Upper lobe of left lung (tissue), 6 donors: ENCODE data around the gene AOC3. TPM values are rescaled to one million over a fixed set of nuclear protein-coding genes. Genes with fewer than 3 reads are reported as not detected.
"Not testable (repeated sequence)": the region's sequence is repeated elsewhere in the genome, so short reads cannot be mapped to it uniquely, and the experiment has no call there.

Experiments
- ATAC-seq, 2 donors: fragments of 200-7000 bp; cut with Tn5 transposase; one replicate each; pipeline ENCODE4 v1.9.1; 2022; ENCODE audit warnings: mild to moderate bottlenecking in 2 of 2, moderate library complexity in 2 of 2; ENCODE audit not compliant: low FRiP score in 2 of 2
- DNase-seq, 2 donors: peaks; one replicate each; pipeline ENCODE4 v3.0.0-alpha.2; 2019 to 2020
- H3K27ac ChIP-seq, 4 donors: fragments of 200-600 bp; sonication (generic); one replicate each; pipeline ENCODE4 v1.5.1; 2016 to 2019
- H3K27me3 ChIP-seq, 4 donors: fragments of 200-600 bp; sonication (generic); one replicate each; pipeline ENCODE4 v1.5.1; 2017 to 2019
- H3K36me3 ChIP-seq, 4 donors: fragments of 200-600 bp; sonication (generic); one replicate each; pipeline ENCODE4 v1.5.1; 2016 to 2019
- H3K4me1 ChIP-seq, 4 donors: fragments of 200-600 bp; sonication (generic); one replicate each; pipeline ENCODE4 v1.5.1; 2018 to 2019
- H3K4me3 ChIP-seq, 4 donors: fragments of 200-600 bp; sonication (generic); one replicate each; pipeline ENCODE4 v1.5.1; 2017 to 2019; ENCODE audit warnings: mild to moderate bottlenecking in 2 of 4, moderate library complexity in 1 of 4
- H3K9me3 ChIP-seq, 4 donors: fragments of 200-600 bp; sonication (generic); one replicate each; pipeline ENCODE4 v1.5.1; 2018 to 2019
- EP300 ChIP-seq, 4 donors: sonication (generic); formaldehyde crosslinking; IDR thresholded peaks; one replicate each; pipeline ENCODE4 v1.5.1; 2017; ENCODE audit warnings: antibody characterized with exemption in 4 of 4, control low read depth in 2 of 4
- POLR2A ChIP-seq, 4 donors: fragments of 450-650 bp; IDR thresholded peaks; one replicate each; pipeline ENCODE4 v1.5.1; 2016 to 2017; ENCODE audit warnings: antibody characterized with exemption in 4 of 4, mild to moderate bottlenecking in 2 of 4
- POLR2AphosphoS5 ChIP-seq, 2 donors: sonication (generic); formaldehyde crosslinking; IDR thresholded peaks; one replicate each; pipeline ENCODE4 v1.5.1; 2017; ENCODE audit warnings: antibody characterized with exemption in 2 of 2
- WGBS, 2 donors: methylation state at CpG; one replicate each; pipeline ENCODE4 v1.1.5; 2017 to 2018; 5-methylcytosine and 5-hydroxymethylcytosine counted together
- total RNA-seq, 6 donors: library from RNA; depleted of rRNA in 4 of 6; stranded (reverse); fragments of >200 nt in 4 of 6; gene quantifications; one replicate each; pipeline versions ENCODE4 v1.1.0 to v1.2.1, GENCODE V29; 2016 to 2021
- TF ChIP-seq, protein P1 (sequence below), 6 experiments: fragments of 450-650 bp in 4 of 6; fragments of 200-600 bp in 2 of 6; sonication (generic) in 2 of 6; IDR thresholded peaks; one replicate each; pipeline ENCODE4 v1.5.1; 2016 to 2019; ENCODE audit warnings: antibody characterized with exemption in 6 of 6
- donor health status: DM: no; HTN: no; CAD: no; lungs with moderate emphysema.
- donor health status: DM: no; HTN: yes; CAD: no; lungs with severe emphysema.

Gene AOC3
- total RNA-seq, 6 donors from 2014 or later: 76.9 to 210 (median 111) TPM

DNA sequence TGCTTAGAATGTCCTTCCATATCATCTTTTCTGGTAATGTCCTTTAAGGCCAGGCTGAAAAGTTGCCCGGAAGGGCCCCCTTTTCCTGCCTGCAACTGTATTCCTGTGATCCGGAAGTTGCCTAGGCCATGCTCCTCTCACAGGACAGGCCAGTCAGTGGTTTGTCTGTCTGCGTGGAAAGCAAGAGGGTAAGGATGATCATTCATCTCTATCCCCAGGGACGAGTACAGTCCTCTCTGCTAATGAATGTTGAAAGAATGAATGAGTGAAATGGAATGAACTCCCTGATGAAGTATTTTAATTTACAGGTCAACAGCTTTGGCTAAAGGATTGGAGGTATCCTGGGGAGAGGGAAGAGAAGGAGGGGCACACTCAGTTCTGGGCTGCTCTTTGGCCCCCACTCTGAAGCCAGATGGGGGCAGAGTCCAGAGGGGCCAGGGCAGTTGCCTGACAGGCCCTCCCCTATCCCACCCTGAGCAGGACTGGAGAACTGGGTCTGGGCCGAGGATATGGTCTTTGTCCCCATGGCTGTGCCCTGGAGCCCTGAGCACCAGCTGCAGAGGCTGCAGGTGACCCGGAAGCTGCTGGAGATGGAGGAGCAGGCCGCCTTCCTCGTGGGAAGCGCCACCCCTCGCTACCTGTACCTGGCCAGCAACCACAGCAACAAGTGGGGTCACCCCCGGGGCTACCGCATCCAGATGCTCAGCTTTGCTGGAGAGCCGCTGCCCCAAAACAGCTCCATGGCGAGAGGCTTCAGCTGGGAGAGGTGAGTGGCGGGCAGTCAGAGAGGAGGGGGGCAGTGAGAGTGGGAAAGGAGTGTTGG, 3.2 kb downstream of the AOC3 start:
- Histone ChIP-seq H3K4me3 (peak overlapping the region; percentile 3 to 51 (median 44)), H3K9me3 (no peaks in the 10 kb centered on the region), H3K36me3 (no peaks in the 10 kb centered on the region), H3K4me1 (peaks cover 8 to 25% (median 10%) of the 10 kb centered on the region in 4 donors), H3K27me3 (no peaks in the 10 kb centered on the region), H3K27ac (peak overlapping the region; percentile 32 to 88 (median 72))
- TF ChIP-seq, protein P1, sequence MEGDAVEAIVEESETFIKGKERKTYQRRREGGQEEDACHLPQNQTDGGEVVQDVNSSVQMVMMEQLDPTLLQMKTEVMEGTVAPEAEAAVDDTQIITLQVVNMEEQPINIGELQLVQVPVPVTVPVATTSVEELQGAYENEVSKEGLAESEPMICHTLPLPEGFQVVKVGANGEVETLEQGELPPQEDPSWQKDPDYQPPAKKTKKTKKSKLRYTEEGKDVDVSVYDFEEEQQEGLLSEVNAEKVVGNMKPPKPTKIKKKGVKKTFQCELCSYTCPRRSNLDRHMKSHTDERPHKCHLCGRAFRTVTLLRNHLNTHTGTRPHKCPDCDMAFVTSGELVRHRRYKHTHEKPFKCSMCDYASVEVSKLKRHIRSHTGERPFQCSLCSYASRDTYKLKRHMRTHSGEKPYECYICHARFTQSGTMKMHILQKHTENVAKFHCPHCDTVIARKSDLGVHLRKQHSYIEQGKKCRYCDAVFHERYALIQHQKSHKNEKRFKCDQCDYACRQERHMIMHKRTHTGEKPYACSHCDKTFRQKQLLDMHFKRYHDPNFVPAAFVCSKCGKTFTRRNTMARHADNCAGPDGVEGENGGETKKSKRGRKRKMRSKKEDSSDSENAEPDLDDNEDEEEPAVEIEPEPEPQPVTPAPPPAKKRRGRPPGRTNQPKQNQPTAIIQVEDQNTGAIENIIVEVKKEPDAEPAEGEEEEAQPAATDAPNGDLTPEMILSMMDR (IDR thresholded peaks at IDR 0.05): no peak
- TF ChIP-seq POLR2AphosphoS5 (IDR thresholded peaks at IDR 0.05) (no peak), EP300 (IDR thresholded peaks at IDR 0.05) (no peak), POLR2A (IDR thresholded peaks at IDR 0.05) (no peak)
- DNase-seq (peak in 1 of 2 donors; percentile 40), ATAC-seq (no peak)
- WGBS, 2 donors: 70 to 78% methylated on average over 10 to 15 of the region's 15 CpGs

DNA sequence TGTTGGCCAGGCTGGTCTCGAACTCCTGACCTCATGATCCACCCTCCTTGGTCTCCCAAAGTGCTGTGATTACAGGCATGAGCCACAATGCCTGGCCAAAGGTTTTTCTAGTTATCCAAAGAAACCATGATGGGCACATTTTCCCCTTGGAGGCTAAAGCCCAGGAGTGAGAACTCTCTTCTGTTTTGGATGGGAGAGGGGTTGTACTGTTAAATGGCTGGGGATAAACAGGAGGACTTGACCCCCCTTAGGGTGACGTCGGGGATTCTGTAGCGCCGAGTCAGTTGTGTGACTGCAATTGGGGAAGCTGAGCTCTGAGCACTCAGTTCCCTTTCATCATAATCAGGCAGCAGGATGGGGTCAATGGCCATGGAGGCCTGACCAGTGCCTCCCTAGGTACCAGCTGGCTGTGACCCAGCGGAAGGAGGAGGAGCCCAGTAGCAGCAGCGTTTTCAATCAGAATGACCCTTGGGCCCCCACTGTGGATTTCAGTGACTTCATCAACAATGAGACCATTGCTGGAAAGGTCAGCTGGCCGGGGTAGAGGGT, 4.1 kb downstream of the AOC3 start:
- ATAC-seq (no peak), DNase-seq (no peak)
- peak overlapping the region; percentile 46 to 88 (median 62) for H3K27ac ChIP-seq
- TF ChIP-seq POLR2A (IDR thresholded peaks at IDR 0.05) (no peak), EP300 (IDR thresholded peaks at IDR 0.05) (no peak), POLR2AphosphoS5 (IDR thresholded peaks at IDR 0.05) (no peak)
- TF ChIP-seq, protein P1 (IDR thresholded peaks at IDR 0.05): no peak
- 67 to 94% methylated on average over 1 to 8 of the region's 8 CpGs for WGBS, 2 donors
- no peaks in the 10 kb centered on the region for H3K27me3 ChIP-seq
- peaks cover 4 to 15% (median 5%) of the 10 kb centered on the region in 4 donors for H3K4me1 ChIP-seq
- H3K9me3 ChIP-seq: no peaks in the 10 kb centered on the region
- H3K4me3 ChIP-seq: peak overlapping the region in 3 of 4 donors; percentile 40 to 51 (median 48)
- no peaks in the 10 kb centered on the region for H3K36me3 ChIP-seq

GRCh38 chr17:42856093-42856492, 5.1 kb downstream of the AOC3 start:
- H3K27me3 ChIP-seq, H3K4me1 ChIP-seq, DNase-seq, H3K36me3 ChIP-seq, H3K9me3 ChIP-seq: not testable (repeated sequence)
- TF ChIP-seq POLR2AphosphoS5 (IDR thresholded peaks at IDR 0.05): peak in 1 of 2 donors; percentile 3
- Histone ChIP-seq H3K4me3 (peak overlapping the region in 2 of 4 donors; percentile 48 to 51), H3K27ac (peak overlapping the region in 3 of 4 donors; percentile 46 to 88 (median 51))
- WGBS, 2 donors: 80 to 86% methylated on average over 4 to 7 of the region's 8 CpGs
- ATAC-seq: peak in 1 of 2 donors; percentile 34

- Histone ChIP-seq H3K4me3 (peak overlapping the region in 1 of 4 donors; percentile 5), H3K27ac (peak overlapping the region; percentile 21 to 71 (median 54))
- peak in 1 of 2 donors; percentile 65 for DNase-seq
- H3K27me3 ChIP-seq, H3K4me1 ChIP-seq, H3K36me3 ChIP-seq, H3K9me3 ChIP-seq: not testable (repeated sequence)
- peak; percentile 18 to 28 for ATAC-seq
- WGBS, 2 donors: 78 to 88% methylated on average over 6 of the region's 8 CpGs
These were observed 5.5 kb downstream of the AOC3 start for GRCh38 chr17:42856516-42856915.

DNA sequence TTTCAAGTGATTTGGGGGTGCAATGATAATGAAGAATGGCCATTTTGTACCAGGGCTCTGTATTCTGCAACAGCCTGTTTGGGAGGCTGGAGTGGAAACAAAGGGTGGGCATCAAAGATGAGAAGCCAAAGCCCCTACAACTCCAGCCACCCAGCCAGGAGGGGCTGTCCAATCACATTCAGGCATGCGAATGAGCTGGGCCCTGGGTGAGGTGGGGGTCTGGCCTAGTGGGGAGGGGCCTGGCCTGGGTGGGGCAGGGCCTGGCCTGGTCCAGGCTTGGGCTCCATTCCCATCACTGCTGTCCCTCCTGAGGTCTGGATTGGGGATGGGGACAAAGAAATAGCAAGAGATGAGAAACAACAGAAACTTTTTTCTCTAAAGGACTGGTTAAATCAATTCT, 6.4 kb downstream of the AOC3 start:
- no peak for TF ChIP-seq POLR2A (IDR thresholded peaks at IDR 0.05)
- TF ChIP-seq POLR2AphosphoS5 (IDR thresholded peaks at IDR 0.05): no peak
- no peak for TF ChIP-seq EP300 (IDR thresholded peaks at IDR 0.05)
- TF ChIP-seq, protein P1 (IDR thresholded peaks at IDR 0.05): no peak
- no peak for ATAC-seq
- H3K4me1 ChIP-seq: peaks cover 3 to 9% (median 4%) of the 10 kb centered on the region in 4 donors
- WGBS, 2 donors: 91 to 100% methylated on average over 1 of the region's 1 CpG
- H3K9me3 ChIP-seq: no peaks in the 10 kb centered on the region
- no peaks in the 10 kb centered on the region for H3K36me3 ChIP-seq
- H3K27me3 ChIP-seq: no peaks in the 10 kb centered on the region
- no peak for DNase-seq
- H3K4me3 ChIP-seq: no peak overlapping the region
- H3K27ac ChIP-seq: peak overlapping the region in 3 of 4 donors; percentile 21 to 71 (median 54)
